Measurements from ENCODE around the gene MSANTD7. TPM values are rescaled to one million over a fixed set of nuclear protein-coding genes. Genes with fewer than 3 reads are reported as not detected.
A peak's percentile ranks its signal among the peaks of the same experiment; 100 is the strongest.

MSANTD7 gene
- total and polyA plus RNA-seq, 2 of the 13 experiments (the other 11 are each of a cell fraction or from before 2014, with no cell fraction given): 3.7 to 16.7 TPM

- TF ChIP-seq ZFY (CRISPR knock-in tag; IDR thresholded peaks at IDR 0.05): peak; percentile 87
- TF ChIP-seq MBNL3 (CRISPR knock-in tag; conservative IDR thresholded peaks at IDR 0.05): no peak
- peak; percentile 26; the same call in 1 of the 2 replicates for TF ChIP-seq ZHX2 (IDR thresholded peaks at IDR 0.05; ENCODE audit: low read depth)
- TF ChIP-seq ZHX2 (CRISPR knock-in tag; IDR thresholded peaks at IDR 0.05; ENCODE audit: borderline replicate concordance): no peak
- TF ChIP-seq MED1 (CRISPR knock-in tag; IDR thresholded peaks at IDR 0.05): 0 out of 2 replicates have a peak, but pooled peaks have one; percentile 33
- no peak for TF ChIP-seq ZKSCAN8 (CRISPR knock-in tag; IDR thresholded peaks at IDR 0.05; ENCODE audit: borderline replicate concordance)
- TF ChIP-seq ZNF235 (CRISPR knock-in tag; IDR thresholded peaks at IDR 0.05; ENCODE audit: borderline replicate concordance): peak; percentile 68; the same call in 1 of the 2 replicates
- peak in 1 of 2 experiments; percentile 81; a peak in 2 of 4 replicates for TF ChIP-seq KLF16 (CRISPR knock-in tag; IDR thresholded peaks at IDR 0.05)
- peak; percentile 88 for TF ChIP-seq KMT2B (CRISPR knock-in tag; IDR thresholded peaks at IDR 0.05)
- TF ChIP-seq ZNF142 (CRISPR knock-in tag; IDR thresholded peaks at IDR 0.05): peak; percentile 70
- TF ChIP-seq CENPX (CRISPR knock-in tag; IDR thresholded peaks at IDR 0.05): no peak
- TF ChIP-seq SKIL (CRISPR knock-in tag; IDR thresholded peaks at IDR 0.05; ENCODE audit: borderline replicate concordance): no peak
- TF ChIP-seq TCF7 (IDR thresholded peaks at IDR 0.05; ENCODE audit: low read depth): no peak
- TF ChIP-seq ZNF891 (CRISPR knock-in tag; IDR thresholded peaks at IDR 0.05): 0 out of 2 replicates have a peak, but pooled peaks have one; percentile 60
- peak; percentile 87 for TF ChIP-seq HNRNPLL (IDR thresholded peaks at IDR 0.05; ENCODE audit: low read depth, low read length, poor library complexity, severe bottlenecking)
Observed at GRCh38 chr10:14837757-14838581, at the start of gene MSANTD7, which contains the start of the genes CDNF and HSPA14 (continued).
